ENCODE data around the gene SPEN.
A peak's percentile ranks its signal among the peaks of the same experiment; 100 is the strongest.

SPEN gene

DNA sequence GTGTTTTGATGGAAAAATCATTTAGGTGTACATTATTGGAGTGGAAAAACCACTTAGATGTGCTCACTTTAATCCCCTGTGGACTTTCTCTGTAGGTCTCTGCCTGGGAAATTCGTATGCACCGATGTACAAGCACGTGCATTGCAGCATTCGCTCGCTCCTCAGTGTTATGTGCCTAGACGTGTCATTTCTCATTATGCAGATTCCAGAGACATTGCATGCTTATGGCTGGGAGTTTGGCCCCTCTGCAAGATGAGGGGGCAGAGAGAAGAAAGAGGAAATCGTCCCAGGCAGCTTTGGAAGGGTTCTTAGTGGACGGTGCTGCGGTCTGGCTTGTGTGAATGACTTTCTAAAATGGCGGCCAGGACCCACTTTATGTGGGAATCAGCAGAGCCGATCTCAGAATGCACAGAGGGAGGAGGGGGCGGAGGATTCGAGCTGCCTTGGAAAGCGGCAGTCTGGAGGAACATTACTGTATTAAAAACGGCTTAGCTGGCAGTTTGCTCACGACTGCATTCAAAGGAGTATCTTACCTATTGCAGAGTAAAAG lies 2.3 kb downstream of the SPEN start:
- H3K18ac ChIP-seq (ENCODE audit: low read length) = peak overlapping the region; percentile 48
- H2AK5ac ChIP-seq (ENCODE audit: low read depth, low read length) = no peak overlapping the region
- no peaks in the 10 kb centered on the region for H3K27me3 ChIP-seq (ENCODE audit: control insufficient read depth in 3 of 3, insufficient read depth in 3 of 3, low read depth in 1 of 3, low read length in 3 of 3)
- peaks cover 5 to 20% of the 10 kb centered on the region in 2 donors for H3K4me1 ChIP-seq (ENCODE audit: control insufficient read depth in 2 of 2, insufficient read depth in 1 of 2, low read depth in 1 of 2, low read length in 2 of 2)
- peak overlapping the region; percentile 42 for H2AFZ ChIP-seq (ENCODE audit: low read length)
- H2BK15ac ChIP-seq (ENCODE audit: low read length) = no peak overlapping the region
- peak; percentile 69 for DNase-seq (ENCODE audit: low spot score)
- peaks cover 2 to 9% of the 10 kb centered on the region in 2 donors for H3K36me3 ChIP-seq (replicated peaks in 1 of 2; ENCODE audit: control insufficient read depth in 2 of 2, insufficient read depth in 2 of 2, low read length in 2 of 2)
- no CpG with 5 or more reads among the region's 16 CpGs for WGBS, 2 donors (ENCODE audit: extremely low coverage in 2 of 2, insufficient read length in 2 of 2, insufficient replicate concordance in 1 of 2)
- H3K23ac ChIP-seq (ENCODE audit: low read depth, low read length, poor library complexity) = no peak overlapping the region
- H2BK5ac ChIP-seq (ENCODE audit: low read length) = peak overlapping the region; percentile 2
- H2BK120ac ChIP-seq (ENCODE audit: low read depth, low read length) = no peak overlapping the region
- no peaks in the 10 kb centered on the region for H3K9me3 ChIP-seq (replicated peaks in 1 of 2; ENCODE audit: control insufficient read depth in 2 of 2, insufficient read depth in 1 of 2, low read depth in 1 of 2, low read length in 2 of 2)
- H3K79me1 ChIP-seq (ENCODE audit: low read depth, low read length) = peaks cover 5% of the 10 kb centered on the region
- peak overlapping the region; percentile 85 for H3K9ac ChIP-seq (ENCODE audit: low read depth, low read length, poor library complexity)
- peak overlapping the region; percentile 96 for H3K27ac ChIP-seq (replicated peaks; ENCODE audit: low read length)
- peak overlapping the region; percentile 89 for H3K4me2 ChIP-seq (ENCODE audit: insufficient read depth, low read length, poor library complexity, severe bottlenecking)
- H4K8ac ChIP-seq (ENCODE audit: low read depth, low read length) = no peak overlapping the region
- H3K4me3 ChIP-seq (ENCODE audit: low read length in 2 of 2) = peak overlapping the region; percentile 88 to 97
- no peak overlapping the region for H3K4ac ChIP-seq (ENCODE audit: low read length)
- no peak overlapping the region for H2BK12ac ChIP-seq (ENCODE audit: low read length)
- H4K91ac ChIP-seq (ENCODE audit: low read depth, low read length, poor library complexity) = no peak overlapping the region
- H3K14ac ChIP-seq (ENCODE audit: low read length) = no peak overlapping the region

- WGBS, 2 donors (ENCODE audit: extremely low coverage in 2 of 2, insufficient read length in 2 of 2, insufficient replicate concordance in 1 of 2) = no CpG with 5 or more reads among the region's 2 CpGs
- Histone ChIP-seq H2AFZ (ENCODE audit: low read length) (no peak overlapping the region), H2BK5ac (ENCODE audit: low read length) (no peak overlapping the region), H3K27me3 (ENCODE audit: control insufficient read depth in 3 of 3, insufficient read depth in 3 of 3, low read depth in 1 of 3, low read length in 3 of 3) (no peaks in the 10 kb centered on the region), H2BK12ac (ENCODE audit: low read length) (no peak overlapping the region), H2BK120ac (ENCODE audit: low read depth, low read length) (no peak overlapping the region), H2BK15ac (ENCODE audit: low read length) (no peak overlapping the region), H2AK5ac (ENCODE audit: low read depth, low read length) (no peak overlapping the region), H3K36me3 (replicated peaks in 1 of 2; ENCODE audit: control insufficient read depth in 2 of 2, insufficient read depth in 2 of 2, low read length in 2 of 2) (peaks cover 2 to 9% of the 10 kb centered on the region in 2 donors), H4K91ac (ENCODE audit: low read depth, low read length, poor library complexity) (no peak overlapping the region), H3K23ac (ENCODE audit: low read depth, low read length, poor library complexity) (no peak overlapping the region), H3K27ac (replicated peaks; ENCODE audit: low read length) (no peak overlapping the region), H3K4me2 (ENCODE audit: insufficient read depth, low read length, poor library complexity, severe bottlenecking) (no peak overlapping the region), H3K4ac (ENCODE audit: low read length) (no peak overlapping the region), H3K14ac (ENCODE audit: low read length) (no peak overlapping the region), H3K4me3 (ENCODE audit: low read length in 2 of 2) (peak overlapping the region in 1 of 2 donors; percentile 97), H3K9ac (ENCODE audit: low read depth, low read length, poor library complexity) (no peak overlapping the region), H3K9me3 (replicated peaks in 1 of 2; ENCODE audit: control insufficient read depth in 2 of 2, insufficient read depth in 1 of 2, low read depth in 1 of 2, low read length in 2 of 2) (peaks cover 0 to 2% of the 10 kb centered on the region in 2 donors), H3K4me1 (ENCODE audit: control insufficient read depth in 2 of 2, insufficient read depth in 1 of 2, low read depth in 1 of 2, low read length in 2 of 2) (peaks cover 5 to 19% of the 10 kb centered on the region in 2 donors), H3K18ac (ENCODE audit: low read length) (no peak overlapping the region), H4K8ac (ENCODE audit: low read depth, low read length) (no peak overlapping the region), H3K79me1 (ENCODE audit: low read depth, low read length) (peaks cover 5% of the 10 kb centered on the region)
- DNase-seq (ENCODE audit: low spot score) = no peak
Measured at GRCh38 chr1:15850471-15851001, 3.0 kb downstream of the SPEN start.

DNA sequence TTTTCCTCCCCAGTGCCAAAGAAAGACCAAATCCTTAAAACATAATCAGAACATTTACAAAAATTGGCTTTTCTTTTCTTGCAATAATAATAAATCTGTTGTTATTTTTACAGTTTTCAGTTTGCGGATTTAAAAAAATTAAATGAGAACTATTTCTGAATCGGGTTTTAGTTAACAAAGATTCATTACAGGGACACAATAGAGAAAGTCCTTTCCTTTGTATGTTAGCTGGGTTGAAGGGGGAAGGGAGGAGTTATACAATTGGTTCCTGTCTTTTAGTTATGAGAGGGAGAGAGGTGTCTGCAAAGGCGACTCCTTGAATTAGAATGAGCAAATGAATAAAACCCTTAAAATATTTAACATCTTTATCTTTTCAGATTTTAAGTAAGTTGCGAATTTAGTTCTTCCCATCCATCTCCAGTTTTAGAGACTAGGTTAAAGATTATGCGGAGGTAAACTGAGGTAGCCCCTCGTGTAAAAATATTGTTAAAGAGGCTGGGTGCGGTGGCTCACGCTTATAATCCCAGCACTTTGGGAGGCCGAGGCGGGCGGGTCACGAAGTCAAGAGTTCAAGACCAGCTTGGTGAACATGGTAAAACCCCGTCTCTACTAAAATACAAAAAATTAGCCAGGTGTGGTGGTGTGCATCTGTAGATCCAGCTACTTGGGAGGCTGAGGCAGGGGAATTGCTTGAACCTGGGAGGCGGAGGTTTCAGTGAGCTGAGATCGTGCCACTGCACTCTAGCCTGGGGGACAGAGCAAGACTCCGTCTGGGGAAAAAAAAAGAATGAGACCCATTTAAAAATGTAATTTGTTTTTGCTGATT lies 3.9 kb downstream of the SPEN start:
- no peak for DNase-seq (ENCODE audit: low spot score)
- H3K27ac ChIP-seq (replicated peaks; ENCODE audit: low read length) = no peak overlapping the region

More for the DNA sequence above, 3.9 kb downstream of the SPEN start:
- no peak overlapping the region for H3K18ac ChIP-seq (ENCODE audit: low read length)
- H2BK5ac ChIP-seq (ENCODE audit: low read length) = no peak overlapping the region
- H2AFZ ChIP-seq (ENCODE audit: low read length) = no peak overlapping the region
- H3K14ac ChIP-seq (ENCODE audit: low read length) = no peak overlapping the region
- no peak overlapping the region for H2BK12ac ChIP-seq (ENCODE audit: low read length)
- H3K4me2 ChIP-seq (ENCODE audit: insufficient read depth, low read length, poor library complexity, severe bottlenecking) = peak overlapping the region; percentile 11
- no peak overlapping the region for H3K23ac ChIP-seq (ENCODE audit: low read depth, low read length, poor library complexity)
- no peak overlapping the region for H2BK15ac ChIP-seq (ENCODE audit: low read length)
- peaks cover 0 to 2% of the 10 kb centered on the region in 2 donors for H3K9me3 ChIP-seq (replicated peaks in 1 of 2; ENCODE audit: control insufficient read depth in 2 of 2, insufficient read depth in 1 of 2, low read depth in 1 of 2, low read length in 2 of 2)
- no peaks in the 10 kb centered on the region for H3K27me3 ChIP-seq (ENCODE audit: control insufficient read depth in 3 of 3, insufficient read depth in 3 of 3, low read depth in 1 of 3, low read length in 3 of 3)
- no CpG with 5 or more reads among the region's 16 CpGs for WGBS, 2 donors (ENCODE audit: extremely low coverage in 2 of 2, insufficient read length in 2 of 2, insufficient replicate concordance in 1 of 2)
- H3K4ac ChIP-seq (ENCODE audit: low read length) = no peak overlapping the region
- H3K4me3 ChIP-seq (ENCODE audit: low read length in 2 of 2) = peak overlapping the region in 1 of 2 donors; percentile 11
- peaks cover 5 to 17% of the 10 kb centered on the region in 2 donors for H3K4me1 ChIP-seq (ENCODE audit: control insufficient read depth in 2 of 2, insufficient read depth in 1 of 2, low read depth in 1 of 2, low read length in 2 of 2)
- H3K9ac ChIP-seq (ENCODE audit: low read depth, low read length, poor library complexity) = no peak overlapping the region
- no peak overlapping the region for H2BK120ac ChIP-seq (ENCODE audit: low read depth, low read length)
- peaks cover 2 to 9% of the 10 kb centered on the region in 2 donors for H3K36me3 ChIP-seq (replicated peaks in 1 of 2; ENCODE audit: control insufficient read depth in 2 of 2, insufficient read depth in 2 of 2, low read length in 2 of 2)
- H2AK5ac ChIP-seq (ENCODE audit: low read depth, low read length) = no peak overlapping the region
- no peak overlapping the region for H4K91ac ChIP-seq (ENCODE audit: low read depth, low read length, poor library complexity)
- H4K8ac ChIP-seq (ENCODE audit: low read depth, low read length) = no peak overlapping the region
- H3K79me1 ChIP-seq (ENCODE audit: low read depth, low read length) = peaks cover 3% of the 10 kb centered on the region
